ENCODE data around the gene MAP2K7. TPM values are rescaled to one million over a fixed set of nuclear protein-coding genes. Genes with fewer than 3 reads are reported as not detected.

Gene MAP2K7
- total RNA-seq, 1 experiment from 2014 or later = 59.1 TPM

DNA sequence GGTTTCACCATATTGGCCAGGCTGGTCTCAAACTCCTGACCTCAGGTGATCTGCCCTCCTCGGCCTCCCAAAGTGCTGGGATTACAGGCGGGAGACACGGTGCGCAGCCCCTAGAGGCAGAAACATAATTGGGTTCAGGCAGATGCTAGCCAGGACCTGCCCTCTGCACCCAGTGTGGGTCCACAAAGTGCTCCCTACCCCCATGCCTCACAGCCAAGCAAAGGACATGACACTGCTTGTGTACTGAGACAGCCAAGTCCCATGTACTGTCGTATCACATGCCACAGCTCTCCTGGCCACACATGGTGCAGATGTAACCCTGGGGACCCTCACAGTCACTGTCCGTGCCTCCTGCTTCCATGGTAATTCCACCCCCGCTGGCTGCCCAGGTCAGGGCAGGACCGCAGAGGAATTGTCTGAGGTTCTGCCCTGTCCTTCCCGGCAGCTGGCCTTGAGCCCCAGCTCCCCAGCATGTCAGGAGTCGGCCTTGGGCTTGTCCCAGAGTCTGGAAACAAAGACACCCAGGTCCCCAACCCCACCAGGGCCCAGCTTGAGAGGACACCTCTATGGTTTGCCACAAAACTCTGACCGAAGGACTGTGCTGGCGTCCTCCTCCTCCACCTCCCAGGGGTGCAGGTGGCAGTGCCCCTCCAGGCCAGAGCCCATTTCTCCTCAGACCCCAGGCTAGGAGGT is 37.1 kb upstream of the MAP2K7 start:
- Histone ChIP-seq H3K4me2 (ENCODE audit: low read length) (no peak overlapping the region), H3K27me3 (ENCODE audit: insufficient read depth, low read length) (no peaks in the 10 kb centered on the region), H3K9ac (ENCODE audit: low read length) (no peak overlapping the region), H3K36me3 (ENCODE audit: control insufficient read depth in 1 of 2, insufficient read depth in 2 of 2, low read length in 2 of 2) (no peaks in the 10 kb centered on the region), H3K79me2 (ENCODE audit: insufficient read depth, low read length) (no peaks in the 10 kb centered on the region), H3K9me2 (ENCODE audit: insufficient read depth) (no peaks in the 10 kb centered on the region), H3K9me3 (ENCODE audit: control insufficient read depth in 1 of 2, insufficient read depth in 1 of 2, low read depth in 1 of 2, low read length in 2 of 2) (no peaks in the 10 kb centered on the region), H3K27ac (ENCODE audit: low read depth, low read length) (peak overlapping the region; percentile 18; the same call in 1 of the 2 replicates), H2AFZ (ENCODE audit: low read depth, low read length, poor library complexity, severe bottlenecking) (no peak overlapping the region), H3K4me1 (ENCODE audit: control insufficient read depth in 1 of 2, insufficient read depth in 2 of 2, low read length in 2 of 2) (peaks cover 17 to 54% of the 10 kb centered on the region in 2 experiments), H3K4me3 (replicated peaks in 1 of 2; ENCODE audit: low read depth in 1 of 2, low read length in 2 of 2) (no peak overlapping the region), H4K20me1 (ENCODE audit: insufficient read depth) (no peaks in the 10 kb centered on the region)
- no TSS peak for BruUV-seq (replicated peaks)
- no peak for DNase-seq (ENCODE audit: low read depth, low spot score)
- ChIA-PET POLR2A (no interaction called here), RAD21 (ENCODE audit: low non-redundant PET in 1 of 2, low total read pairs in 2 of 2, uncharacterized antibody in 2 of 2, unreplicated experiment in 2 of 2) (no interaction called here), CTCF (no interaction called here)
- TF ChIP-seq, protein P1, sequence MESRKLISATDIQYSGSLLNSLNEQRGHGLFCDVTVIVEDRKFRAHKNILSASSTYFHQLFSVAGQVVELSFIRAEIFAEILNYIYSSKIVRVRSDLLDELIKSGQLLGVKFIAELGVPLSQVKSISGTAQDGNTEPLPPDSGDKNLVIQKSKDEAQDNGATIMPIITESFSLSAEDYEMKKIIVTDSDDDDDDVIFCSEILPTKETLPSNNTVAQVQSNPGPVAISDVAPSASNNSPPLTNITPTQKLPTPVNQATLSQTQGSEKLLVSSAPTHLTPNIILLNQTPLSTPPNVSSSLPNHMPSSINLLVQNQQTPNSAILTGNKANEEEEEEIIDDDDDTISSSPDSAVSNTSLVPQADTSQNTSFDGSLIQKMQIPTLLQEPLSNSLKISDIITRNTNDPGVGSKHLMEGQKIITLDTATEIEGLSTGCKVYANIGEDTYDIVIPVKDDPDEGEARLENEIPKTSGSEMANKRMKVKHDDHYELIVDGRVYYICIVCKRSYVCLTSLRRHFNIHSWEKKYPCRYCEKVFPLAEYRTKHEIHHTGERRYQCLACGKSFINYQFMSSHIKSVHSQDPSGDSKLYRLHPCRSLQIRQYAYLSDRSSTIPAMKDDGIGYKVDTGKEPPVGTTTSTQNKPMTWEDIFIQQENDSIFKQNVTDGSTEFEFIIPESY (IDR thresholded peaks at IDR 0.05; ENCODE audit: extremely low read depth, insufficient replicate concordance, low read length) = no peak
- TF ChIP-seq POLR2A (IDR thresholded peaks at IDR 0.05; ENCODE audit: borderline replicate concordance, extremely low read depth, insufficient read depth, insufficient read length) (no peak), POLR2AphosphoS5 (IDR thresholded peaks at IDR 0.05; ENCODE audit: low read depth, low read length) (no peak), ZFX (IDR thresholded peaks at IDR 0.05) (no peak), ELF1 (IDR thresholded peaks at IDR 0.05; ENCODE audit: borderline replicate concordance, low read depth) (no peak), JUND (IDR thresholded peaks at IDR 0.05) (no peak), ZNF274 (IDR thresholded peaks at IDR 0.05; ENCODE audit: low read depth, low read length) (no peak), SP1 (IDR thresholded peaks at IDR 0.05; ENCODE audit: low read depth) (no peak)
- TF ChIP-seq, protein P2, sequence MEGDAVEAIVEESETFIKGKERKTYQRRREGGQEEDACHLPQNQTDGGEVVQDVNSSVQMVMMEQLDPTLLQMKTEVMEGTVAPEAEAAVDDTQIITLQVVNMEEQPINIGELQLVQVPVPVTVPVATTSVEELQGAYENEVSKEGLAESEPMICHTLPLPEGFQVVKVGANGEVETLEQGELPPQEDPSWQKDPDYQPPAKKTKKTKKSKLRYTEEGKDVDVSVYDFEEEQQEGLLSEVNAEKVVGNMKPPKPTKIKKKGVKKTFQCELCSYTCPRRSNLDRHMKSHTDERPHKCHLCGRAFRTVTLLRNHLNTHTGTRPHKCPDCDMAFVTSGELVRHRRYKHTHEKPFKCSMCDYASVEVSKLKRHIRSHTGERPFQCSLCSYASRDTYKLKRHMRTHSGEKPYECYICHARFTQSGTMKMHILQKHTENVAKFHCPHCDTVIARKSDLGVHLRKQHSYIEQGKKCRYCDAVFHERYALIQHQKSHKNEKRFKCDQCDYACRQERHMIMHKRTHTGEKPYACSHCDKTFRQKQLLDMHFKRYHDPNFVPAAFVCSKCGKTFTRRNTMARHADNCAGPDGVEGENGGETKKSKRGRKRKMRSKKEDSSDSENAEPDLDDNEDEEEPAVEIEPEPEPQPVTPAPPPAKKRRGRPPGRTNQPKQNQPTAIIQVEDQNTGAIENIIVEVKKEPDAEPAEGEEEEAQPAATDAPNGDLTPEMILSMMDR (IDR thresholded peaks at IDR 0.05 in 2 of 3, conservative IDR thresholded peaks at IDR 0.05 in 1 of 3; ENCODE audit: borderline replicate concordance in 1 of 3, insufficient read depth in 1 of 3, low read depth in 2 of 3, low read length in 2 of 3) = no peak
- TF ChIP-seq, protein P3, sequence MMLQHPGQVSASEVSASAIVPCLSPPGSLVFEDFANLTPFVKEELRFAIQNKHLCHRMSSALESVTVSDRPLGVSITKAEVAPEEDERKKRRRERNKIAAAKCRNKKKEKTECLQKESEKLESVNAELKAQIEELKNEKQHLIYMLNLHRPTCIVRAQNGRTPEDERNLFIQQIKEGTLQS (IDR thresholded peaks at IDR 0.05) = no peak
- no peak for ATAC-seq
- intact Hi-C loops (cut with micrococcal nuclease) = no loop called here

Data from HCT116 (cell line).